Measurements from ENCODE around the gene AGRN.

AGRN gene

GRCh38 chr1:1031659-1032235, 11.8 kb downstream of the AGRN start:
- no peak for DNase-seq (ENCODE audit: extremely low read depth, low read depth)
- no peak overlapping the region for H3K4me3 ChIP-seq (replicated peaks; ENCODE audit: low read depth, low read length)
- TF ChIP-seq CTCF (IDR thresholded peaks at IDR 0.05; ENCODE audit: low read depth, low read length, missing control alignments) = no peak

GRCh38 chr1:1032424-1032823, 12.5 kb downstream of the AGRN start:
- no peak for DNase-seq (ENCODE audit: extremely low read depth, low read depth)
- no peak for TF ChIP-seq CTCF (IDR thresholded peaks at IDR 0.05; ENCODE audit: low read depth, low read length, missing control alignments)
- no peak overlapping the region for H3K4me3 ChIP-seq (replicated peaks; ENCODE audit: low read depth, low read length)

- H3K4me3 ChIP-seq (replicated peaks; ENCODE audit: low read depth, low read length) = no peak overlapping the region
- peak; percentile 63 for TF ChIP-seq CTCF (IDR thresholded peaks at IDR 0.05; ENCODE audit: low read depth, low read length, missing control alignments)
- peak; percentile 40 for DNase-seq (ENCODE audit: extremely low read depth, low read depth)
Observed at GRCh38 chr1:1033009-1033587, 13.2 kb downstream of the AGRN start.

DNA sequence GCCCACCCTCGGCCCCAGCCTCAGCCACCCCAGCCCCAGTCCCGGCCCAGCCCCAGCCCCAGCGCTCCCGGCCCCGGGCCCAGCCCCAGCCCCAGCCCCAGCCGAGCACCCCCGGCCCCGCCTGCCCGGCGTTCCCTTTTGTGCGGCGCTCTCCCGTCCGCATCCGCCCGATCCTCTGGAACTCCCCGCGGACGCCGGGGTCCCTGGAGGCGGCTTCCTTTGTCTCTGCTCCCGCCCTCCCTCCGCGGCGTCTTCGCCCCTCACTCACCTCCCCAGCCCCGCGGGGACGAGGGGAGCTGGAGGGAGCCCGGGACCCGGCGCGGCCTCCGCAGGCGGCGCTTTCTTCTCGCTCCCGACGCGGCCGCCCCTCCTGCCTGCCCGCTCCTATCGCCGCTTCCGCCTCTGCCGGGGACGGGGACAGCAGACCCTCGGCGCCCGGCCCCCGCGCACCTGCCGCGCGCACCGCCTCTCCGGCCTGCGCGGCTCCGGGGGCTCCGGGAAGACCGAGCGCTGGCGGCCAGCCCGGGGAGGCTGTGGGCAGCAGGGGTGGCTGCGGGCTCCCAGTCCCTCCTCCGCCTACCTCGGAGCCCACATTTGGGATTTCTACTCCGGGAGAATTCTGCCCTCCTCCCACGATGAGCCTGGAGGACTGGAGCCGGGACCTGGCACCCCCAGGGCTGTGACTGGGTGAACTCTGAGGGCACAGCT, 14.0 kb downstream of the AGRN start:
- TF ChIP-seq CTCF (IDR thresholded peaks at IDR 0.05; ENCODE audit: low read depth, low read length, missing control alignments) = no peak
- no peak for DNase-seq (ENCODE audit: extremely low read depth, low read depth)
- H3K4me3 ChIP-seq (replicated peaks; ENCODE audit: low read depth, low read length) = no peak overlapping the region

DNA sequence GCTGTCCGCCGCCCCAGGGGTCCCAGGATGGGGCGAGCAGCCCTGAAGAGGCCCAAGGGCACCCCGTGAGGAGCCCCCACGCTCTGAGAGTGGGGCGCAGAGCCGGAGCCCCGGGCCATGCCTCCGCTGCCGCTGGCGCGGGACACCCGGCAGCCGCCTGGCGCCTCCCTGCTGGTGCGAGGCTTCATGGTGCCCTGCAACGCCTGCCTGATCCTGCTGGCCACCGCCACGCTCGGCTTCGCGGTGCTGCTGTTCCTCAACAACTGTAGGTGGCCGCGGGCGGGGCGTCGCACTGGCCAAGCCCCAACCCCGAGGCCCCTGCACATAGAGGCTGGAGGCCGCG, 14.5 kb downstream of the AGRN start:
- no peak for TF ChIP-seq CTCF (IDR thresholded peaks at IDR 0.05; ENCODE audit: low read depth, low read length, missing control alignments)
- DNase-seq (ENCODE audit: extremely low read depth, low read depth) = no peak
- H3K4me3 ChIP-seq (replicated peaks; ENCODE audit: low read depth, low read length) = no peak overlapping the region

DNA sequence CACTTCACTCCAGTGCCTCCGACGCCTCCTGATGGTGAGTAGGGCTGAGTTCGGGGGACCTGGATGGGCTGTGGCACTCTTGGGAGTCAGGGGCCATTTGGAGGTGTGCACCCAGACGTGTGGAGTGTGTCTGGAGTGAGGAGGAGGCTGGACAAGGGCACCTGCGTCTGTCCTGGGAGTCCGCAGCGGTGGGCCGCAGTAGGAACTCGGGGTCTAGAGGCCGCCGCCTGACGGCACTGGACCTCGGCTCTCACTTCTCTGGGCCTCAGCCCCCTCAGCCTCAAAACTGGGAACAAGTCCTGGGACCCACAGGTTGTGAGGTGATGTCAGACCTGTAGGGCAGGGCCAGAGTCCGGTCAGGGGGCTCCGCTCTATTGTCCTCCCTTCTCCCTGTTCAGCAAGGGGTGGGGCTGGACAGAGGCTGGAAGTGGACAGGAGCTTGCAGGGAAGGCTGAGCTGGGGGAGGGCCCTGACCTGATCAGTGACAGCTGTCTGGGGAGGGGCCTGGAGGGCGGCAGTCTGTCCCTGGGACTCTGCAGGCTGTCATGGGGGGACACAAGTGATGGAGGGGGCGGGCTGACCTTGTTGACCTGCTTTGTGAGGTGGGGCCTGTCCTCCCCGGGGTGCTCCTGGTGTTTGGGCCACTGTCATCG, 15.5 kb downstream of the AGRN start:
- no peak overlapping the region for H3K4me3 ChIP-seq (replicated peaks; ENCODE audit: low read depth, low read length)

More for the DNA sequence above, 15.5 kb downstream of the AGRN start:
- DNase-seq (ENCODE audit: extremely low read depth, low read depth) = no peak
- TF ChIP-seq CTCF (IDR thresholded peaks at IDR 0.05; ENCODE audit: low read depth, low read length, missing control alignments) = no peak

All from HFF-Myc (cell line).